ENCODE results near the gene MT1H. TPM values are rescaled to one million over a fixed set of nuclear protein-coding genes. Genes with fewer than 3 reads are reported as not detected.
A peak's percentile ranks its signal among the peaks of the same experiment; 100 is the strongest.

MT1H gene
- polyA plus RNA-seq, 3 donors, result 0.76 TPM; not detected in 2

DNA sequence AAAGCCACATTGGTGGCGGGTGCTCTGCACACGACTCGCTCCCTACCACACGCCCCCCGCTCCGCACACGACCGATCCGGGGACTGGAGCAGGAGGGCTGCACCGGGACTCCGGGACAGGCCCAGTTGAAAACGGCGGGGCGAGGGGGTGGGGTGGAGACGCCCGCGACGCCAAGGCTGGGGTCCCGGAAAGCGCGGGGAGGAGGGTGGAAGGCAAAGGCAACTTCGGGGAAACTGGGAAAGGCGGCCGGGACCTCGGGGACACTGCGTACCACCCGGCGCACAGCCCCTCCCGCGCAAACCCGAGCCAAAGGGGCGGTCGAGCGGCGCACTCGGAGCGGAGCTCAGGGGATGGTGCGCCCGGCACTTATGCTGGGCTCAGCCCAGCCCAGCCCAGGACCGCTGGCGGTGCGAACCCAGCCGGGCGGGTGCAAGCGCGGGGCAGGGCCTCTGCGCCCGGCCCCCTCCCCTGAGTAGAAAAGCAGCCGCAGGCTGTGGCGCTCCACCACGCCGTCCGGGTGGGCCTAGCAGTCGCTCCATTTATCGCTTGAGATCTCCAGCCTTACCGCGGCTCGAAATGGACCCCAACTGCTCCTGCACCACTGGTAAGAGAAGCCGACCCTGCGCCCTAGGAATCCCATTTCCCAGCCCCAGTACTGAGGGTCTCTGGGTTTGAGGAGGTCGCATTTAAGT is 37.3 kb upstream of the MT1H start, which contains the start of gene MT1M:
TSS of gene MT1M (plus strand) at position 504 of the 692 bp plus-strand sequence. CDS start at position 577, 73 bp downstream.
- TF ChIP-seq, protein P1, sequence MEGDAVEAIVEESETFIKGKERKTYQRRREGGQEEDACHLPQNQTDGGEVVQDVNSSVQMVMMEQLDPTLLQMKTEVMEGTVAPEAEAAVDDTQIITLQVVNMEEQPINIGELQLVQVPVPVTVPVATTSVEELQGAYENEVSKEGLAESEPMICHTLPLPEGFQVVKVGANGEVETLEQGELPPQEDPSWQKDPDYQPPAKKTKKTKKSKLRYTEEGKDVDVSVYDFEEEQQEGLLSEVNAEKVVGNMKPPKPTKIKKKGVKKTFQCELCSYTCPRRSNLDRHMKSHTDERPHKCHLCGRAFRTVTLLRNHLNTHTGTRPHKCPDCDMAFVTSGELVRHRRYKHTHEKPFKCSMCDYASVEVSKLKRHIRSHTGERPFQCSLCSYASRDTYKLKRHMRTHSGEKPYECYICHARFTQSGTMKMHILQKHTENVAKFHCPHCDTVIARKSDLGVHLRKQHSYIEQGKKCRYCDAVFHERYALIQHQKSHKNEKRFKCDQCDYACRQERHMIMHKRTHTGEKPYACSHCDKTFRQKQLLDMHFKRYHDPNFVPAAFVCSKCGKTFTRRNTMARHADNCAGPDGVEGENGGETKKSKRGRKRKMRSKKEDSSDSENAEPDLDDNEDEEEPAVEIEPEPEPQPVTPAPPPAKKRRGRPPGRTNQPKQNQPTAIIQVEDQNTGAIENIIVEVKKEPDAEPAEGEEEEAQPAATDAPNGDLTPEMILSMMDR (IDR thresholded peaks at IDR 0.05), result no peak
- peaks cover 27% of the 10 kb centered on the region for H3K4me1 Mint-ChIP-seq
- peaks cover 0 to 46% of the 10 kb centered on the region in 2 donors for H3K9me3 ChIP-seq (replicated peaks in 1 of 2; ENCODE audit: control insufficient read depth in 1 of 2, insufficient read depth in 1 of 2, low read length in 2 of 2)
- intact Hi-C loops (cut with micrococcal nuclease), result no loop called here
- H3K27me3 Mint-ChIP-seq (ENCODE audit: low read depth in 3 of 3), result peaks cover 73 to 93% (median 89%) of the 10 kb centered on the region in 3 donors
- peak within 1 kb of the TSS; percentile 68 for H2AFZ ChIP-seq (ENCODE audit: insufficient read depth, low read depth, low read length, poor library complexity, severe bottlenecking)
- H3K4me3 ChIP-seq (replicated peaks in 1 of 3; ENCODE audit: low read depth in 2 of 3, low read length in 3 of 3), result peak within 1 kb of the TSS; percentile 18 to 69 (median 36)
- peak within 1 kb of the TSS; percentile 68 to 94 for H3K4me3 Mint-ChIP-seq
- H3K27me3 ChIP-seq (ENCODE audit: control insufficient read depth in 2 of 2, insufficient read depth in 2 of 2, low read length in 2 of 2), result peaks cover 66 to 84% of the 10 kb centered on the region in 2 donors
- H3K4me1 ChIP-seq (ENCODE audit: control insufficient read depth in 1 of 2, insufficient read depth in 2 of 2, low read length in 2 of 2), result peaks cover 8 to 13% of the 10 kb centered on the region in 2 donors
- H3K36me3 Mint-ChIP-seq, result peaks cover 0 to 9% of the 10 kb centered on the region in 2 donors
- H3K36me3 ChIP-seq (replicated peaks in 1 of 2; ENCODE audit: control insufficient read depth in 1 of 2, insufficient read depth in 2 of 2, low read length in 2 of 2), result no peaks in the 10 kb centered on the region
- no peak within 1 kb of the TSS for H3K9ac ChIP-seq (ENCODE audit: insufficient read depth, low read length, poor library complexity, severe bottlenecking)
- under 1% methylated on average over 47 of the region's 61 CpGs for WGBS (ENCODE audit: insufficient coverage)
- H3K79me2 ChIP-seq (ENCODE audit: insufficient read depth, low read length), result no peaks in the 10 kb centered on the region
- H3K27ac ChIP-seq (ENCODE audit: low read depth in 1 of 2, low read length in 2 of 2), result no peak within 1 kb of the TSS
- DNase-seq, result no peak
- H3K9me3 Mint-ChIP-seq, result peaks cover 0 to 21% (median 8%) of the 10 kb centered on the region in 7 donors
- H3K27ac Mint-ChIP-seq, result peak within 1 kb of the TSS in 1 of 7 donors; percentile 15
- peak within 1 kb of the TSS; percentile 61 for H3K4me2 ChIP-seq (replicated peaks; ENCODE audit: extremely low read depth, low read length, poor library complexity, severe bottlenecking)
- H4K20me1 ChIP-seq (ENCODE audit: insufficient read depth, low read length), result no peaks in the 10 kb centered on the region

DNA sequence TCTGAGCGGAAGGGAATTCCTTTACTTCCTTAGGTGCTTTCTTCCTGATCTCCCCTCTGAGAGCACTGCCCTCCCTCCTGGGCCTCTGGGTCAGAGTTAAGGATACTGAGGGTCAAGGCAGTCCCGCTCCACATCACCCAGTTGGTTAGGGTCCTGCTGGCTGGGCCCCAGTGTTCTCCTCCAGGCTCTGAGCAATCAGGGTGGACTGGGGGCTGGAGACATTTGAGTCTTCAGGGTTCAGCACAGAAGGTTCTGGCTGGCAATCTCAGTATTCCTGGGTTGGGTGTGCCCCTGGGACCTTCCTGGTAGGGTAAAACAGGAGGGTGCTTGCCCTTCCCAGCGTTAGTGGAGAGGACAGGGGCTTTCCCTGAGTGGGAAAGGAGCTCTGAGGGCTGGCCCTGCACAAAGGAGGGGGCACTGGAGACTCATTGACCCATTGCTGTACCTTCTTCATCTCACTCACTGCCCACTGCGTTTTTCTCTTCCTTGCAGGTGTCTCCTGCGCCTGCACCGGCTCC is 36.7 kb upstream of the MT1H start:
- TF ChIP-seq, protein P1 (IDR thresholded peaks at IDR 0.05), result no peak
- no peak for DNase-seq
- no peaks in the 10 kb centered on the region for H3K36me3 ChIP-seq (replicated peaks in 1 of 2; ENCODE audit: control insufficient read depth in 1 of 2, insufficient read depth in 2 of 2, low read length in 2 of 2)
- H3K9ac ChIP-seq (ENCODE audit: insufficient read depth, low read length, poor library complexity, severe bottlenecking), result no peak overlapping the region
- H3K79me2 ChIP-seq (ENCODE audit: insufficient read depth, low read length), result no peaks in the 10 kb centered on the region
- peaks cover 0 to 22% (median 8%) of the 10 kb centered on the region in 7 donors for H3K9me3 Mint-ChIP-seq
- peaks cover 72 to 89% of the 10 kb centered on the region in 2 donors for H3K27me3 ChIP-seq (ENCODE audit: control insufficient read depth in 2 of 2, insufficient read depth in 2 of 2, low read length in 2 of 2)
- H3K27me3 Mint-ChIP-seq (ENCODE audit: low read depth in 3 of 3), result peaks cover 79 to 93% (median 90%) of the 10 kb centered on the region in 3 donors
- peaks cover 29% of the 10 kb centered on the region for H3K4me1 Mint-ChIP-seq
- intact Hi-C loops (cut with micrococcal nuclease), result no loop called here
- peaks cover 0 to 49% of the 10 kb centered on the region in 2 donors for H3K9me3 ChIP-seq (replicated peaks in 1 of 2; ENCODE audit: control insufficient read depth in 1 of 2, insufficient read depth in 1 of 2, low read length in 2 of 2)
- H3K27ac ChIP-seq (ENCODE audit: low read depth in 1 of 2, low read length in 2 of 2), result no peak overlapping the region
- peak overlapping the region; percentile 68 to 94 for H3K4me3 Mint-ChIP-seq
- peak overlapping the region in 1 of 3 experiments; percentile 69 for H3K4me3 ChIP-seq (replicated peaks in 1 of 3; ENCODE audit: low read depth in 2 of 3, low read length in 3 of 3)
- H3K4me1 ChIP-seq (ENCODE audit: control insufficient read depth in 1 of 2, insufficient read depth in 2 of 2, low read length in 2 of 2), result peaks cover 8 to 13% of the 10 kb centered on the region in 2 donors
- peak overlapping the region; percentile 68 for H2AFZ ChIP-seq (ENCODE audit: insufficient read depth, low read depth, low read length, poor library complexity, severe bottlenecking)
- H3K4me2 ChIP-seq (replicated peaks; ENCODE audit: extremely low read depth, low read length, poor library complexity, severe bottlenecking), result peak overlapping the region; percentile 61
- WGBS (ENCODE audit: insufficient coverage), result 10% methylated on average over 1 of the region's 6 CpGs
- peak overlapping the region in 1 of 7 donors; percentile 15 for H3K27ac Mint-ChIP-seq
- peaks cover 0 to 9% of the 10 kb centered on the region in 2 donors for H3K36me3 Mint-ChIP-seq
- H4K20me1 ChIP-seq (ENCODE audit: insufficient read depth, low read length), result no peaks in the 10 kb centered on the region
